PC-3 (cell line): ENCODE measurements around the gene HDX. TPM values are rescaled to one million over a fixed set of nuclear protein-coding genes. Genes with fewer than 3 reads are reported as not detected.

ENCODE experiments used
- ATAC-seq: fragments of 200-7000 bp; cut with Tn5 transposase; 2 replicates; pipeline ENCODE4 v1.9.1; 2020; ENCODE audit warnings: mild to moderate bottlenecking, moderate library complexity
- BruUV-seq: library from RNA; stranded (reverse); fragments of 400-500 nt; replicated peaks from 2 replicates; lab custom pipeline; 2021; lab: Mats Ljungman, UMichigan
- CTCF ChIA-PET: fragments of 300-600 bp; sonication (Branson Sonifier 250); formaldehyde crosslinking; loops from one replicate; lab custom pipeline; 2022; ENCODE audit warnings: antibody characterized with exemption; lab: Charles Lee
- POLR2A ChIA-PET: fragments of 300-600 bp; sonication (Branson Sonifier 250); formaldehyde crosslinking; loops from one replicate; lab custom pipeline; 2022; ENCODE audit warnings: antibody characterized with exemption; ENCODE audit not compliant: unreplicated experiment; lab: Charles Lee
- DNase-seq: peaks from one replicate; pipeline ENCODE4 v3.0.0-alpha.2; 2015
- H2AFZ ChIP-seq: fragments of 300-600 bp; sonication (generic); 2 replicates; pipeline ENCODE4 v1.6.0; 2016; ENCODE audit warnings: antibody characterized with exemption, low read length
- H3F3A ChIP-seq: fragments of 300-600 bp; sonication (generic); one replicate; pipeline ENCODE4 v1.6.0; 2017; ENCODE audit warnings: antibody characterized with exemption, low read length, control low read depth, mild to moderate bottlenecking; ENCODE audit not compliant: unreplicated experiment
- H3K27ac ChIP-seq: fragments of 300-600 bp; sonication (generic); 2 replicates; pipeline ENCODE4 v1.5.1; 2016; ENCODE audit warnings: mild to moderate bottlenecking, low read length
- H3K27me3 ChIP-seq: fragments of 300-600 bp; sonication (generic); 2 replicates; pipeline ENCODE4 v1.6.1; 2016; ENCODE audit warnings: low read length, mixed read lengths
- H3K36me3 ChIP-seq: fragments of 300-600 bp; sonication (generic); 2 replicates; pipeline ENCODE4 v1.6.1; 2016; ENCODE audit warnings: low read depth, mixed run types, low read length, mixed read lengths
- H3K4me1 ChIP-seq: fragments of 300-600 bp; sonication (generic); 2 replicates; pipeline ENCODE4 v1.5.1; 2016; ENCODE audit warnings: low read length; ENCODE audit not compliant: insufficient read depth
- H3K4me2 ChIP-seq: fragments of 300-600 bp; sonication (generic); 2 replicates; pipeline ENCODE4 v1.6.0; 2016; ENCODE audit warnings: low read length
- H3K4me3 ChIP-seq: fragments of 300-600 bp; sonication (generic); 2 replicates; pipeline ENCODE4 v1.5.1; 2016; ENCODE audit warnings: mild to moderate bottlenecking, low read length, mixed read lengths
- H3K79me2 ChIP-seq: fragments of 300-600 bp; sonication (generic); 2 replicates; pipeline ENCODE4 v1.6.1; 2017; ENCODE audit warnings: low read length, mixed read lengths
- H3K9ac ChIP-seq: fragments of 300-600 bp; sonication (generic); 2 replicates; pipeline ENCODE4 v1.6.0; 2016; ENCODE audit warnings: mild to moderate bottlenecking, low read length
- H3K9me2 ChIP-seq: fragments of 300-600 bp; sonication (generic); replicated peaks from 2 replicates; pipeline ENCODE4 v1.6.1; 2016; ENCODE audit warnings: mixed run types, low read length, mixed read lengths
- H3K9me3 ChIP-seq: fragments of 300-600 bp; sonication (generic); 2 replicates; pipeline ENCODE4 v1.6.1; 2016; ENCODE audit warnings: low read length, mixed read lengths
- H4K20me1 ChIP-seq: fragments of 300-600 bp; sonication (generic); 2 replicates; pipeline ENCODE4 v1.6.1; 2016; ENCODE audit warnings: low read length, mixed read lengths
- EZH2 ChIP-seq: fragments of 300-600 bp; sonication (generic); IDR thresholded peaks from one replicate; pipeline ENCODE4 v1.6.1; 2017; ENCODE audit warnings: antibody characterized with exemption, mild to moderate bottlenecking, low read length; ENCODE audit not compliant: unreplicated experiment
- EZH2phosphoT487 ChIP-seq: fragments of 300-600 bp; sonication (generic); IDR thresholded peaks from 2 replicates; pipeline ENCODE4 v1.6.1; 2018; ENCODE audit warnings: mild to moderate bottlenecking, antibody characterized with exemption, low read length, borderline replicate concordance
- intact Hi-C: fragments of 100-400 bp; cut with micrococcal nuclease; formaldehyde crosslinking; loops from 2 replicates; pipeline ENCODE4 v1.9.0; 2023
- total RNA-seq: library from RNA; depleted of rRNA; stranded (reverse); fragments of >200 nt; gene quantifications from 2 replicates; pipeline ENCODE4 v1.2.3, GENCODE V29; 2014
- TF ChIP-seq, protein P1 (sequence below): fragments of 300-600 bp; sonication (generic); conservative IDR thresholded peaks from 2 replicates; pipeline ENCODE4 v1.5.1; 2017; ENCODE audit warnings: antibody characterized with exemption, low read depth, mild to moderate bottlenecking, low read length

The HDX gene
- total RNA-seq, 1 experiment from 2014 or later = 3.4 TPM

DNA sequence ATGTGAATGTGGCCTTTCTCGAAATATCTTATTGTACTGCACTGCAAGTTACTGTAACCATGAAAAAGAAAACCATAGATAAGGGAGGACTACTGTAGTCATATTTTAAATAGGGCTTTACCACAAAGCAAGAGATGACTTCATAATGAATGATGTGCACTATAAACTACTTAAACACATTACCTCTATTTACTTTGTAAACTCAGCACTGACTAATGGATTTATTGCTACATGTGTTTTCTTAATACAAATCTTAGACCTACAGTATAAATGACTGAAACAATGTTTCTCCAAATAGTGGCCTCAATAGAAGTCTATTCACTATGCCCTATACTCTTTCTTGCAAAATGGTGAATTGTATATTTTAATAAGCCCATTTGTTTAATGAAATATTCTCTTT is 61.1 kb downstream of the HDX start:
- ChIA-PET POLR2A (no interaction called here), CTCF (no interaction called here)
- Histone ChIP-seq H3K79me2 (no peaks in the 10 kb centered on the region), H3K4me3 (no peak overlapping the region), H2AFZ (no peak overlapping the region), H3F3A (no peaks in the 10 kb centered on the region), H3K27me3 (no peaks in the 10 kb centered on the region), H3K9me2 (no peaks in the 10 kb centered on the region), H3K27ac (peak overlapping the region; percentile 72), H3K4me2 (peak overlapping the region; percentile 49), H3K9ac (0 out of 2 replicates have a peak overlapping the region, but pooled peaks have one; percentile 8), H3K9me3 (no peaks in the 10 kb centered on the region), H3K4me1 (peaks cover 27% of the 10 kb centered on the region), H3K36me3 (no peaks in the 10 kb centered on the region; the same call in 1 of the 2 replicates), H4K20me1 (no peaks in the 10 kb centered on the region)
- no peak for TF ChIP-seq EZH2phosphoT487
- peak; percentile 78 for DNase-seq
- intact Hi-C loops = loop anchor here (1.0 to 10.0 kb wide), 3 partner anchors 61 to 256 kb away; partner anchors contain the start of genes HDX and RPS6KA6
- peak; percentile 92 for ATAC-seq
- no TSS peak for BruUV-seq

DNA sequence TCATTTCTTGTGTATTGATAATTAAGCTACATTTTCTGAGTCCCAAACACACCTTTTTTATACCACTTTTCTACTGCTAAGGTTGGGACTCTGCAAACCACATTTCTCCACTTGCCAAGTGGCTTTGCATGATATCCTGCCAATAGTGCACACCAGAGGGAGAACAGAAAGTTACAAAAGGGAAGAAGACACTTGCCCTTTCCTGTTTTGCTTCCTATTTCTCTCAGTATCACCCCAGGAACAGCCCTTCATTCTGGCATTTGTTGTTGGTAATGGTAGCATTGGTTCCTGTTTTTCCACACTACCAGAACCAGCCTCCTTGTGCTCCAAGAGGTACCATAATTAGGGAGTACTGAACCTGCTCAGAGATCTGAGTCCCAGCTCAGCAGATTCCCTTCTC is 87.1 kb downstream of the HDX start:
- ATAC-seq (no peak), DNase-seq (no peak)
- Histone ChIP-seq H3K9ac (no peak overlapping the region), H3F3A (no peaks in the 10 kb centered on the region), H3K79me2 (no peaks in the 10 kb centered on the region), H3K9me2 (no peaks in the 10 kb centered on the region), H3K27me3 (no peaks in the 10 kb centered on the region), H3K9me3 (no peaks in the 10 kb centered on the region), H3K36me3 (no peaks in the 10 kb centered on the region), H4K20me1 (no peaks in the 10 kb centered on the region), H3K4me3 (no peak overlapping the region), H2AFZ (no peak overlapping the region), H3K27ac (no peak overlapping the region), H3K4me1 (no peaks in the 10 kb centered on the region), H3K4me2 (no peak overlapping the region)
- TF ChIP-seq, protein P1, sequence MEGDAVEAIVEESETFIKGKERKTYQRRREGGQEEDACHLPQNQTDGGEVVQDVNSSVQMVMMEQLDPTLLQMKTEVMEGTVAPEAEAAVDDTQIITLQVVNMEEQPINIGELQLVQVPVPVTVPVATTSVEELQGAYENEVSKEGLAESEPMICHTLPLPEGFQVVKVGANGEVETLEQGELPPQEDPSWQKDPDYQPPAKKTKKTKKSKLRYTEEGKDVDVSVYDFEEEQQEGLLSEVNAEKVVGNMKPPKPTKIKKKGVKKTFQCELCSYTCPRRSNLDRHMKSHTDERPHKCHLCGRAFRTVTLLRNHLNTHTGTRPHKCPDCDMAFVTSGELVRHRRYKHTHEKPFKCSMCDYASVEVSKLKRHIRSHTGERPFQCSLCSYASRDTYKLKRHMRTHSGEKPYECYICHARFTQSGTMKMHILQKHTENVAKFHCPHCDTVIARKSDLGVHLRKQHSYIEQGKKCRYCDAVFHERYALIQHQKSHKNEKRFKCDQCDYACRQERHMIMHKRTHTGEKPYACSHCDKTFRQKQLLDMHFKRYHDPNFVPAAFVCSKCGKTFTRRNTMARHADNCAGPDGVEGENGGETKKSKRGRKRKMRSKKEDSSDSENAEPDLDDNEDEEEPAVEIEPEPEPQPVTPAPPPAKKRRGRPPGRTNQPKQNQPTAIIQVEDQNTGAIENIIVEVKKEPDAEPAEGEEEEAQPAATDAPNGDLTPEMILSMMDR = no peak
- TF ChIP-seq EZH2 = no peak
- TF ChIP-seq EZH2phosphoT487 = no peak
- POLR2A ChIA-PET = no interaction called here
- CTCF ChIA-PET = no interaction called here
- no TSS peak for BruUV-seq
- intact Hi-C loops = no loop called here

- Histone ChIP-seq H3K27ac (no peak overlapping the region), H3K79me2 (no peaks in the 10 kb centered on the region), H4K20me1 (no peaks in the 10 kb centered on the region), H3K9me2 (no peaks in the 10 kb centered on the region), H3K9ac (no peak overlapping the region), H3K27me3 (no peaks in the 10 kb centered on the region), H3K4me3 (no peak overlapping the region), H3K4me2 (no peak overlapping the region), H3K36me3 (no peaks in the 10 kb centered on the region), H2AFZ (no peak overlapping the region), H3K4me1 (no peaks in the 10 kb centered on the region), H3K9me3 (no peaks in the 10 kb centered on the region), H3F3A (no peaks in the 10 kb centered on the region)
- BruUV-seq = no TSS peak
- TF ChIP-seq EZH2 (no peak), EZH2phosphoT487 (no peak)
- TF ChIP-seq, protein P1 = no peak
- intact Hi-C loops = loop anchor here (5.0 kb wide), 1 partner anchor 139 kb away; the partner anchor contains the start of gene HDX
- ChIA-PET POLR2A (no interaction called here), CTCF (no interaction called here)
- ATAC-seq (no peak; the same call in 1 of the 2 replicates), DNase-seq (no peak)
Measured at GRCh38 chrX:84363663-84364062, 138.6 kb downstream of the HDX start.
